ENCODE results near the gene RPP25L.
"Not testable (repeated sequence)": the region's sequence is repeated elsewhere in the genome, so short reads cannot be mapped to it uniquely, and the experiment has no call there.

RPP25L gene

GRCh38 chr9:34611811-34612787, at the start of gene RPP25L:
TSS of gene RPP25L (minus strand) at chr9:34612097. CDS start at chr9:34611296, 801 bp downstream.
- DNase-seq (ENCODE audit: low spot score): peak; percentile 88

- no peak for DNase-seq (ENCODE audit: low spot score)
These were observed 47.8 kb upstream of the RPP25L start for GRCh38 chr9:34659592-34660253.

- no peak for DNase-seq (ENCODE audit: low spot score)
These were observed 46.6 kb upstream of the RPP25L start for GRCh38 chr9:34658461-34658860.

GRCh38 chr9:34656992-34657391, 45.1 kb upstream of the RPP25L start:
- no peak for DNase-seq (ENCODE audit: low spot score)

GRCh38 chr9:34655394-34655793, 43.5 kb upstream of the RPP25L start:
- DNase-seq (ENCODE audit: low spot score): no peak

GRCh38 chr9:34654323-34655051, 42.6 kb upstream of the RPP25L start:
- peak; percentile 68 for DNase-seq (ENCODE audit: low spot score)

GRCh38 chr9:34653151-34654072, 41.5 kb upstream of the RPP25L start:
- DNase-seq (ENCODE audit: low spot score): no peak

GRCh38 chr9:34652602-34653000, 40.7 kb upstream of the RPP25L start:
- no peak for DNase-seq (ENCODE audit: low spot score)

- DNase-seq (ENCODE audit: low spot score): peak; percentile 95
These were observed 40.1 kb upstream of the RPP25L start, which contains the start of gene IL11RA for GRCh38 chr9:34651876-34652601. TSS of gene IL11RA (plus strand) at chr9:34652185. CDS start at chr9:34655218, 3,033 bp downstream.

- peak; percentile 32 for DNase-seq (ENCODE audit: low spot score)
These were observed 39.4 kb upstream of the RPP25L start for GRCh38 chr9:34651321-34651720.

GRCh38 chr9:34650816-34651215, 38.9 kb upstream of the RPP25L start:
- no peak for DNase-seq (ENCODE audit: low spot score)

GRCh38 chr9:34648673-34649072, 36.8 kb upstream of the RPP25L start:
- DNase-seq (ENCODE audit: low spot score): no peak

GRCh38 chr9:34647651-34648050, 35.8 kb upstream of the RPP25L start:
- DNase-seq (ENCODE audit: low spot score): no peak

GRCh38 chr9:34647084-34647403, 35.1 kb upstream of the RPP25L start:
- no peak for DNase-seq (ENCODE audit: low spot score)

- DNase-seq (ENCODE audit: low spot score): peak; percentile 78
These were observed 34.5 kb upstream of the RPP25L start, which contains the start of gene GALT for GRCh38 chr9:34646211-34647083. TSS of gene GALT (plus strand) at chr9:34646675. CDS start at chr9:34646705, 30 bp downstream.

- no peak for DNase-seq (ENCODE audit: low spot score)
These were observed 32.9 kb upstream of the RPP25L start for GRCh38 chr9:34644766-34645314.

GRCh38 chr9:34642679-34643078, 30.8 kb upstream of the RPP25L start:
- no peak for DNase-seq (ENCODE audit: low spot score)

GRCh38 chr9:34639322-34639721, 27.4 kb upstream of the RPP25L start:
- DNase-seq (ENCODE audit: low spot score): not testable (repeated sequence)

- no peak for DNase-seq (ENCODE audit: low spot score)
These were observed 26.2 kb upstream of the RPP25L start for GRCh38 chr9:34638138-34638445.

Data from pons (tissue), 1 donor.